Neural cell (in vitro differentiated cells): ENCODE measurements around the gene MAPK8IP3. TPM values are rescaled to one million over a fixed set of nuclear protein-coding genes. Genes with fewer than 3 reads are reported as not detected.

Experiments
- H2AFZ ChIP-seq: fragments of 200-600, 300-800 bp; sonication (generic), shearing (Covaris generic); 2 replicates; pipeline ENCODE4 v1.6.0; 2014; ENCODE audit warnings: low read depth, mild to moderate bottlenecking, antibody characterized with exemption, low read length, moderate library complexity
- H3F3A ChIP-seq: fragments of 200-600 bp; shearing (Covaris generic); 2 replicates; pipeline ENCODE4 v1.6.1; 2016; ENCODE audit warnings: mild to moderate bottlenecking, moderate library complexity, mixed read lengths, antibody characterized with exemption, low read length; ENCODE audit not compliant: insufficient read depth, poor library complexity, severe bottlenecking
- H3K27ac ChIP-seq: fragments of 200-600, 300-800 bp; sonication (generic), shearing (Covaris generic); 2 replicates; pipeline ENCODE4 v1.5.1; 2014; ENCODE audit warnings: mild to moderate bottlenecking, low read length, moderate library complexity
- H3K27me3 ChIP-seq: fragments of 300-800, 200-600 bp; sonication (generic), shearing (Covaris generic); 2 replicates; pipeline ENCODE4 v1.6.0; 2014; ENCODE audit warnings: mild to moderate bottlenecking, low read depth, low read length, moderate library complexity; ENCODE audit not compliant: insufficient read depth
- H3K36me3 ChIP-seq: fragments of 300-800, 200-600 bp; sonication (generic), shearing (Covaris generic); 2 replicates; pipeline ENCODE4 v1.5.1; 2014; ENCODE audit warnings: mild to moderate bottlenecking, antibody characterized with exemption, low read length, moderate library complexity; ENCODE audit not compliant: insufficient read depth
- H3K4me2 ChIP-seq: fragments of 300-800, 200-600 bp; sonication (generic), shearing (Covaris generic); 2 replicates; pipeline ENCODE4 v1.6.0; 2014; ENCODE audit warnings: mild to moderate bottlenecking, low read length
- H3K4me3 ChIP-seq: fragments of 300-800, 200-600 bp; sonication (generic), shearing (Covaris generic); 2 replicates; pipeline ENCODE4 v1.5.1; 2014; ENCODE audit warnings: mild to moderate bottlenecking, low read length, moderate library complexity
- H3K79me2 ChIP-seq: fragments of 200-600 bp; shearing (Covaris generic); replicated peaks from 2 replicates; pipeline ENCODE4 v1.6.0; 2014; ENCODE audit warnings: mild to moderate bottlenecking, low read length, moderate library complexity; ENCODE audit not compliant: insufficient read depth
- H3K9ac ChIP-seq: fragments of 300-800, 200-600 bp; sonication (generic), shearing (Covaris generic); 2 replicates; pipeline ENCODE4 v1.6.1; 2016; ENCODE audit warnings: mild to moderate bottlenecking, low read length, mixed read lengths
- H3K9me2 ChIP-seq: fragments of 200-600 bp; shearing (Covaris generic); 2 replicates; pipeline ENCODE4 v1.6.1; 2016; ENCODE audit warnings: mild to moderate bottlenecking, low read length, mixed read lengths; ENCODE audit not compliant: insufficient read depth
- H3K9me3 ChIP-seq: fragments of 200-600, 300-800 bp; sonication (generic), shearing (Covaris generic); 2 replicates; pipeline ENCODE4 v1.6.1; 2016; ENCODE audit warnings: mild to moderate bottlenecking, mixed run types, low read length, moderate library complexity, mixed read lengths
- H4K20me1 ChIP-seq: fragments of 200-600 bp; shearing (Covaris generic); 2 replicates; pipeline ENCODE4 v1.6.1; 2016; ENCODE audit warnings: mild to moderate bottlenecking, mixed run types; ENCODE audit not compliant: insufficient read depth
- EP300 ChIP-seq: fragments of 450-650 bp; conservative IDR thresholded peaks from 2 replicates; pipeline ENCODE4 v1.6.1; 2014; ENCODE audit warnings: antibody characterized with exemption, mild to moderate bottlenecking, moderate library complexity; ENCODE audit not compliant: poor library complexity, severe bottlenecking
- EZH2 ChIP-seq: fragments of 200-600, 300-800 bp; shearing (Covaris generic), sonication (generic); IDR thresholded peaks from 2 replicates; pipeline ENCODE4 v1.6.1; 2014; ENCODE audit warnings: antibody characterized with exemption, low read length, borderline replicate concordance, mild to moderate bottlenecking; ENCODE audit not compliant: insufficient read depth, poor library complexity, severe bottlenecking
- MXI1 ChIP-seq: fragments of 450-650 bp; conservative IDR thresholded peaks from 2 replicates; pipeline ENCODE4 v1.6.1; 2014; ENCODE audit warnings: antibody characterized with exemption, mild to moderate bottlenecking; ENCODE audit not compliant: poor library complexity, severe bottlenecking
- POLR2AphosphoS5 ChIP-seq: IDR thresholded peaks from 2 replicates; pipeline ENCODE4 v1.6.1; 2012
- RAD21 ChIP-seq: fragments of 450-650 bp; conservative IDR thresholded peaks from 2 replicates; pipeline ENCODE4 v1.6.1; 2014; ENCODE audit warnings: antibody characterized with exemption, mild to moderate bottlenecking, moderate library complexity
- SMC3 ChIP-seq: fragments of 450-650 bp; conservative IDR thresholded peaks from 2 replicates; pipeline ENCODE4 v1.6.1; 2014; ENCODE audit warnings: antibody characterized with exemption, mild to moderate bottlenecking, moderate library complexity; ENCODE audit not compliant: poor library complexity
- TAF1 ChIP-seq: IDR thresholded peaks from 2 replicates; pipeline ENCODE4 v1.6.1; 2012; ENCODE audit warnings: low read depth
- polyA plus RNA-seq: library from polyadenylated mRNA; depleted of rRNA; stranded (reverse); fragments of >200 nt; gene quantifications from 2 replicates; pipeline ENCODE4 v1.2.3, GENCODE V29; 2014
- TF ChIP-seq, protein P1 (sequence below): fragments of 450-650 bp; IDR thresholded peaks from 2 replicates; pipeline ENCODE4 v1.5.1; 2014; ENCODE audit warnings: antibody characterized with exemption, mild to moderate bottlenecking, moderate library complexity; ENCODE audit not compliant: poor library complexity, severe bottlenecking
- TF ChIP-seq, protein P2 (sequence below): IDR thresholded peaks from 2 replicates; pipeline ENCODE4 v1.6.1; 2012; ENCODE audit warnings: borderline replicate concordance

The MAPK8IP3 gene
- polyA plus RNA-seq, 1 donor from 2014 or later = 51.0 TPM

DNA sequence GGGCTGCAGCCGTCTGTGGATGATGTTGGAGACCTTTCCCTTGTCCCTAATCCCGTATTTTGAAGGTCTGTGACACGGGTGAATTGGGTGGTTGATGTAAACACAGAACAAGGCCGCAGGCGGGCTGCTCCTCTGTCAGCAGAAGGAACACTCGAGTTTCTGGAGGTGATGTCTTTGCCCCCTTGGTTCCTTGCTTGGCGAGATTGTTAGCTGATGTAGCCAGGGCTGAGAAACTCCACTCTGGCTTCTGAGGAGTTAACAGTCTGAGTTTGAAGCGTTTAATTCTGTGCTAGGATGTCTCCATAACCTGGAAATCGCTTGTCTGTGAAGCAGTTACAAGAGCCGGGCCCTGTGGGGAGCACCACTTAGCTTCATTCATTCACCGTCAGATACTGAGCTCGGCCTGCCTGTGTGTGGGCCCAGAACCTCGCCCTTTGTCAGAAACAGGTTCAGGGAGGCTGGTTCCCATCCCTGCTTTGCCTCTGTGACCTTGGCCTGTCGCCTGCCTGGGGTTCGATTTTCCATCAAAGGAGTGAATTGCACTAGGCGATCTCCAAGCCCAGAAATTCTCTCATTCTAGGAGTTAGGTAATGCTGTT is 1.3 kb downstream of the MAPK8IP3 start:
- Histone ChIP-seq H3K9ac (peak overlapping the region; percentile 97), H3K27me3 (no peaks in the 10 kb centered on the region), H3F3A (peaks cover 4% of the 10 kb centered on the region), H3K36me3 (no peaks in the 10 kb centered on the region), H3K79me2 (peaks cover 53% of the 10 kb centered on the region), H4K20me1 (no peaks in the 10 kb centered on the region), H2AFZ (peak overlapping the region; percentile 12), H3K4me2 (peak overlapping the region; percentile 68), H3K4me3 (peak overlapping the region; percentile 99), H3K9me2 (no peaks in the 10 kb centered on the region), H3K9me3 (no peaks in the 10 kb centered on the region), H3K27ac (peak overlapping the region; percentile 92)
- TF ChIP-seq, protein P1, sequence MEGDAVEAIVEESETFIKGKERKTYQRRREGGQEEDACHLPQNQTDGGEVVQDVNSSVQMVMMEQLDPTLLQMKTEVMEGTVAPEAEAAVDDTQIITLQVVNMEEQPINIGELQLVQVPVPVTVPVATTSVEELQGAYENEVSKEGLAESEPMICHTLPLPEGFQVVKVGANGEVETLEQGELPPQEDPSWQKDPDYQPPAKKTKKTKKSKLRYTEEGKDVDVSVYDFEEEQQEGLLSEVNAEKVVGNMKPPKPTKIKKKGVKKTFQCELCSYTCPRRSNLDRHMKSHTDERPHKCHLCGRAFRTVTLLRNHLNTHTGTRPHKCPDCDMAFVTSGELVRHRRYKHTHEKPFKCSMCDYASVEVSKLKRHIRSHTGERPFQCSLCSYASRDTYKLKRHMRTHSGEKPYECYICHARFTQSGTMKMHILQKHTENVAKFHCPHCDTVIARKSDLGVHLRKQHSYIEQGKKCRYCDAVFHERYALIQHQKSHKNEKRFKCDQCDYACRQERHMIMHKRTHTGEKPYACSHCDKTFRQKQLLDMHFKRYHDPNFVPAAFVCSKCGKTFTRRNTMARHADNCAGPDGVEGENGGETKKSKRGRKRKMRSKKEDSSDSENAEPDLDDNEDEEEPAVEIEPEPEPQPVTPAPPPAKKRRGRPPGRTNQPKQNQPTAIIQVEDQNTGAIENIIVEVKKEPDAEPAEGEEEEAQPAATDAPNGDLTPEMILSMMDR = peak; percentile 33
- TF ChIP-seq EP300 (no peak), POLR2AphosphoS5 (peak; percentile 30), EZH2 (no peak), TAF1 (peak; percentile 68), RAD21 (peak; percentile 20), SMC3 (no peak), MXI1 (peak; percentile 34)
- TF ChIP-seq, protein P2, sequence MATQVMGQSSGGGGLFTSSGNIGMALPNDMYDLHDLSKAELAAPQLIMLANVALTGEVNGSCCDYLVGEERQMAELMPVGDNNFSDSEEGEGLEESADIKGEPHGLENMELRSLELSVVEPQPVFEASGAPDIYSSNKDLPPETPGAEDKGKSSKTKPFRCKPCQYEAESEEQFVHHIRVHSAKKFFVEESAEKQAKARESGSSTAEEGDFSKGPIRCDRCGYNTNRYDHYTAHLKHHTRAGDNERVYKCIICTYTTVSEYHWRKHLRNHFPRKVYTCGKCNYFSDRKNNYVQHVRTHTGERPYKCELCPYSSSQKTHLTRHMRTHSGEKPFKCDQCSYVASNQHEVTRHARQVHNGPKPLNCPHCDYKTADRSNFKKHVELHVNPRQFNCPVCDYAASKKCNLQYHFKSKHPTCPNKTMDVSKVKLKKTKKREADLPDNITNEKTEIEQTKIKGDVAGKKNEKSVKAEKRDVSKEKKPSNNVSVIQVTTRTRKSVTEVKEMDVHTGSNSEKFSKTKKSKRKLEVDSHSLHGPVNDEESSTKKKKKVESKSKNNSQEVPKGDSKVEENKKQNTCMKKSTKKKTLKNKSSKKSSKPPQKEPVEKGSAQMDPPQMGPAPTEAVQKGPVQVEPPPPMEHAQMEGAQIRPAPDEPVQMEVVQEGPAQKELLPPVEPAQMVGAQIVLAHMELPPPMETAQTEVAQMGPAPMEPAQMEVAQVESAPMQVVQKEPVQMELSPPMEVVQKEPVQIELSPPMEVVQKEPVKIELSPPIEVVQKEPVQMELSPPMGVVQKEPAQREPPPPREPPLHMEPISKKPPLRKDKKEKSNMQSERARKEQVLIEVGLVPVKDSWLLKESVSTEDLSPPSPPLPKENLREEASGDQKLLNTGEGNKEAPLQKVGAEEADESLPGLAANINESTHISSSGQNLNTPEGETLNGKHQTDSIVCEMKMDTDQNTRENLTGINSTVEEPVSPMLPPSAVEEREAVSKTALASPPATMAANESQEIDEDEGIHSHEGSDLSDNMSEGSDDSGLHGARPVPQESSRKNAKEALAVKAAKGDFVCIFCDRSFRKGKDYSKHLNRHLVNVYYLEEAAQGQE = peak; percentile 52

DNA sequence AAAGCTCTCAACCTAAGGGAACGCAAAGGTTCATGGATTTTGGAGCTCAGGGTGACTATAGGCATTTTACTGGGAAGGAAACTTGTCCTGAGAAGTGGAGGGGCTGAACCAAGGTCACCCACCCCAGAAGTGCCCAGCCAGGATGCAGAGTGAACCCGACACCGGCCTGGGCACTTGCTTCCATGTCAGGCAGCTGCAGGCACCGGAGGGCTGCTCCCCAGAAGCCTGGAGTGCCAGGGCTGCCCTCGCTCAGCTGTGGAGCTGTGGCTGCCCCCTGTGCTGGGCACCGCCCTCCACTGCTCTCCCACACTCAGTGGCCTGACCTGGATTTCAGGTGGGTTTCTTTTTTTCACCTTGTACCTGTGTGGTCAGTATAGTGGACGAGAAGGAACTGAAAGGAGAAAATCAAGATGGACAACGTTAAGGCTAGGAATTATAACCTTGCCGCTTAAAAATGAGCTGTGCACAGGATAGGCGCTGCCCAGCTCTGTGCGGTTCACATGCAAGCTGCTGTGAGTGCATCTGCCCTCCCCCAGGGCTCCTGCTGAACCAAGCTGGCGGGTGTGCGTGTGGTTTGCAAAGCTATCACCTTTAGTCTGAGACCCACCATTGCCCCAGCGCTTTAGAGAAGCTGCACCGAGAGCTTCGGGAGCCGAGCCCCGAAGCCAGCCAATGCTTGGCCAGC is 2.2 kb downstream of the MAPK8IP3 start:
- Histone ChIP-seq H3K4me2 (peak overlapping the region; percentile 68), H3K9me3 (no peaks in the 10 kb centered on the region), H3F3A (peaks cover 4% of the 10 kb centered on the region), H3K4me3 (peak overlapping the region; percentile 99), H2AFZ (no peak overlapping the region), H3K79me2 (peaks cover 63% of the 10 kb centered on the region), H3K27ac (peak overlapping the region; percentile 92), H4K20me1 (no peaks in the 10 kb centered on the region), H3K9me2 (no peaks in the 10 kb centered on the region), H3K27me3 (no peaks in the 10 kb centered on the region), H3K36me3 (no peaks in the 10 kb centered on the region), H3K9ac (peak overlapping the region; percentile 97)
- TF ChIP-seq SMC3 = no peak
- TF ChIP-seq POLR2AphosphoS5 = no peak
- TF ChIP-seq, protein P1 = no peak
- TF ChIP-seq TAF1 = no peak
- TF ChIP-seq, protein P2 = no peak
- TF ChIP-seq MXI1 = no peak
- no peak for TF ChIP-seq EZH2
- TF ChIP-seq RAD21 = no peak
- no peak for TF ChIP-seq EP300
